GM19328 (cell line): ENCODE measurements around the gene FILIP1L.

Experiments used
- ATAC-seq: cut with Tn5 transposase; IDR thresholded peaks from one replicate; pipeline ENCODE4 v1.9.1; 2021; ENCODE audit warnings: mild to moderate bottlenecking, moderate library complexity; ENCODE audit not compliant: unreplicated experiment

Gene FILIP1L

GRCh38 chr3:99873269-99874102 lies 240.8 kb downstream of the FILIP1L start:
- no peak for ATAC-seq

GRCh38 chr3:99872923-99873254 lies 241.4 kb downstream of the FILIP1L start:
- no peak for ATAC-seq

GRCh38 chr3:99871231-99872045 lies 242.9 kb downstream of the FILIP1L start:
- no peak for ATAC-seq

- no peak for ATAC-seq
Observed at GRCh38 chr3:99870712-99871111, 243.6 kb downstream of the FILIP1L start.

- ATAC-seq, result no peak
Observed at GRCh38 chr3:99869621-99870020, 244.7 kb downstream of the FILIP1L start.

- no peak for ATAC-seq
Observed at GRCh38 chr3:99868311-99868646, 246.0 kb downstream of the FILIP1L start.

GRCh38 chr3:99867594-99868310 lies 246.5 kb downstream of the FILIP1L start:
- ATAC-seq, result no peak

GRCh38 chr3:99866261-99866761 lies 248.0 kb downstream of the FILIP1L start:
- ATAC-seq, result no peak

- no peak for ATAC-seq
Observed at GRCh38 chr3:99865321-99865720, 249.0 kb downstream of the FILIP1L start.

- ATAC-seq, result no peak
Observed at GRCh38 chr3:99864289-99864688, 250.0 kb downstream of the FILIP1L start.

- ATAC-seq, result no peak
Observed at GRCh38 chr3:99863588-99863987, 250.7 kb downstream of the FILIP1L start.

- ATAC-seq, result no peak
Observed at GRCh38 chr3:99863002-99863401, 251.3 kb downstream of the FILIP1L start.

GRCh38 chr3:99862208-99862607 lies 252.1 kb downstream of the FILIP1L start:
- ATAC-seq, result no peak

GRCh38 chr3:99861216-99861615 lies 253.1 kb downstream of the FILIP1L start:
- ATAC-seq, result no peak

GRCh38 chr3:99859825-99860224 lies 254.5 kb downstream of the FILIP1L start:
- ATAC-seq, result no peak

GRCh38 chr3:99858469-99858868 lies 255.8 kb downstream of the FILIP1L start:
- no peak for ATAC-seq

- no peak for ATAC-seq
Observed at GRCh38 chr3:99857278-99857677, 257.0 kb downstream of the FILIP1L start.

- ATAC-seq, result no peak
Observed at GRCh38 chr3:99856437-99857220, 257.7 kb downstream of the FILIP1L start.

GRCh38 chr3:99855900-99856299 lies 258.4 kb downstream of the FILIP1L start:
- no peak for ATAC-seq

- ATAC-seq, result no peak
Observed at GRCh38 chr3:99854756-99855298, 259.5 kb downstream of the FILIP1L start.
